ENCODE results near the gene UGT1A4.

GRCh38 chr2:233801357-233802131 lies 83.0 kb downstream of the UGT1A4 start:
- TF ChIP-seq GATA3 (IDR thresholded peaks at IDR 0.05; ENCODE audit: low read depth, low read length) (no peak), GATA2 (IDR thresholded peaks at IDR 0.05; ENCODE audit: low read depth, low read length) (no peak)
